Panc1 (cell line): ENCODE data around the gene DYNC2LI1. TPM values are rescaled to one million over a fixed set of nuclear protein-coding genes. Genes with fewer than 3 reads are reported as not detected.

ENCODE experiments used
- ATAC-seq: fragments of 200-7000 bp; cut with Tn5 transposase; 2 replicates; pipeline ENCODE4 v1.9.1; 2020; ENCODE audit warnings: mild to moderate bottlenecking, moderate library complexity
- BruUV-seq: library from RNA; stranded (reverse); fragments of 400-500 nt; replicated peaks from 2 replicates; lab custom pipeline; 2021; lab: Mats Ljungman, UMichigan
- CTCF ChIA-PET: fragments of 300-600 bp; sonication (Branson Sonifier 250); formaldehyde crosslinking; loops from one replicate; lab custom pipeline; 2022; ENCODE audit warnings: antibody characterized with exemption; lab: Charles Lee
- POLR2A ChIA-PET: fragments of 300-600 bp; sonication (Branson Sonifier 250); formaldehyde crosslinking; loops from one replicate; lab custom pipeline; 2022; ENCODE audit warnings: antibody characterized with exemption; lab: Charles Lee
- DNase-seq: peaks from one replicate; pipeline ENCODE4 v3.0.0-alpha.2; 2010; ENCODE audit warnings: low read depth, low spot score
- H3K27ac ChIP-seq: 2 replicates; pipeline ENCODE4 v1.5.1; 2011; ENCODE audit warnings: mild to moderate bottlenecking, low read length, inconsistent platforms
- H3K27me3 ChIP-seq: fragments of 200-500 bp; sonication (Bioruptor generic); 2 replicates; pipeline ENCODE4 v1.6.0; 2014; ENCODE audit warnings: low read length, inconsistent platforms; ENCODE audit not compliant: control insufficient read depth, insufficient read depth
- H3K36me3 ChIP-seq: fragments of 200-500 bp; sonication (Bioruptor generic); 2 replicates; pipeline ENCODE4 v1.5.1; 2014; ENCODE audit warnings: inconsistent platforms, mild to moderate bottlenecking, low read length, moderate library complexity; ENCODE audit not compliant: control insufficient read depth, insufficient read depth
- H3K4me1 ChIP-seq: 2 replicates; pipeline ENCODE4 v1.5.1; 2011; ENCODE audit warnings: inconsistent platforms, mild to moderate bottlenecking, low read length, moderate library complexity; ENCODE audit not compliant: control insufficient read depth, insufficient read depth
- H3K4me3 ChIP-seq, 2 experiments: 2 replicates each; pipeline ENCODE4 v1.5.1; 2011 to 2012; ENCODE audit warnings: low read depth in 2 of 2, low read length in 2 of 2, mild to moderate bottlenecking in 2 of 2, inconsistent platforms in 1 of 2, moderate library complexity in 1 of 2
- H3K9me3 ChIP-seq: fragments of 200-500 bp; sonication (Bioruptor generic); 2 replicates; pipeline ENCODE4 v1.5.1; 2014; ENCODE audit warnings: low read depth, mild to moderate bottlenecking, inconsistent platforms, low read length, moderate library complexity; ENCODE audit not compliant: control insufficient read depth, insufficient read depth
- CTCF ChIP-seq: fragments of 450-650 bp; IDR thresholded peaks from 2 replicates; pipeline ENCODE4 v1.5.1; 2017; ENCODE audit warnings: mild to moderate bottlenecking
- POLR2AphosphoS5 ChIP-seq: IDR thresholded peaks from 2 replicates; pipeline ENCODE4 v1.6.1; 2012; ENCODE audit warnings: mild to moderate bottlenecking, low read depth, low read length, moderate library complexity
- REST ChIP-seq, 2 experiments: IDR thresholded peaks; 2 replicates each; pipeline ENCODE4 v1.6.1; 2011 to 2012; ENCODE audit warnings: low read depth in 2 of 2, control low read depth in 1 of 2, low read length in 1 of 2, mild to moderate bottlenecking in 1 of 2, moderate library complexity in 1 of 2; ENCODE audit not compliant: insufficient read depth in 1 of 2
- SIN3A ChIP-seq: IDR thresholded peaks from 2 replicates; pipeline ENCODE4 v1.6.1; 2012; ENCODE audit warnings: low read depth, mild to moderate bottlenecking, low read length, moderate library complexity, borderline replicate concordance; ENCODE audit not compliant: insufficient read depth
- TCF7L2 ChIP-seq: IDR thresholded peaks from 2 replicates; pipeline ENCODE4 v1.6.1; 2011; ENCODE audit warnings: mild to moderate bottlenecking, low read depth, low read length, inconsistent platforms
- in situ Hi-C: cut with HindIII; loops from 2 replicates; pipeline ENCODE4 v1.10.0; 2016; ENCODE audit warnings: low sequenced_read_pairs, low pct_unique_long_range_greater_than_20kb
- intact Hi-C: fragments of 100-400 bp; cut with micrococcal nuclease; formaldehyde crosslinking; loops from one replicate; pipeline ENCODE4 v1.10.0; 2022; ENCODE audit not compliant: unreplicated experiment
- total RNA-seq: library from RNA; stranded (reverse); gene quantifications from one replicate; pipeline ENCODE4 v1.2.1, GENCODE V29; 2021; ENCODE audit not compliant: unreplicated experiment

The DYNC2LI1 gene
- total RNA-seq, 1 experiment from 2014 or later = 8.5 TPM

GRCh38 chr2:43842866-43843226, 69.0 kb downstream of the DYNC2LI1 start:
- Histone ChIP-seq H3K27ac (no peak overlapping the region), H3K4me3 (no peak overlapping the region), H3K27me3 (no peaks in the 10 kb centered on the region), H3K4me1 (no peaks in the 10 kb centered on the region; the same call in 1 of the 2 replicates), H3K9me3 (no peaks in the 10 kb centered on the region), H3K36me3 (no peaks in the 10 kb centered on the region)
- ChIA-PET CTCF (no interaction called here), POLR2A (no interaction called here)
- ATAC-seq = no peak
- TF ChIP-seq POLR2AphosphoS5 = no peak
- no peak for TF ChIP-seq REST (IDR thresholded peaks at IDR 0.05; ENCODE audit: insufficient read depth in 1 of 2, low read depth in 2 of 2, low read length in 1 of 2)
- TF ChIP-seq TCF7L2 = no peak
- TF ChIP-seq CTCF = no peak
- no peak for TF ChIP-seq SIN3A
- in situ Hi-C loops = no loop called here
- intact Hi-C loops = no loop called here
- BruUV-seq = no TSS peak
- no peak for DNase-seq

- no peaks in the 10 kb centered on the region for H3K36me3 ChIP-seq
- H3K4me3 ChIP-seq = no peak overlapping the region
- POLR2A ChIA-PET = interaction anchor here (0.6 kb wide), 1 partner anchor 147 kb away, joined by 4 read pairs; no protein-coding TSS in a partner anchor
- H3K27ac ChIP-seq = no peak overlapping the region
- DNase-seq = no peak
- intact Hi-C loops = no loop called here
- H3K9me3 ChIP-seq = no peaks in the 10 kb centered on the region
- in situ Hi-C loops = no loop called here
- H3K27me3 ChIP-seq = no peaks in the 10 kb centered on the region
- no peak for TF ChIP-seq CTCF
- TF ChIP-seq POLR2AphosphoS5 = no peak
- no peak for TF ChIP-seq TCF7L2
- no peak for TF ChIP-seq SIN3A
- no peak for ATAC-seq
- H3K4me1 ChIP-seq = peaks cover 5% of the 10 kb centered on the region
- BruUV-seq = no TSS peak
- CTCF ChIA-PET = no interaction called here
Observed at GRCh38 chr2:43845181-43845580, 71.3 kb downstream of the DYNC2LI1 start.
